WTC11 (cell line): Measurements from ENCODE around the gene ADPRS. TPM values are rescaled to one million over a fixed set of nuclear protein-coding genes. Genes with fewer than 3 reads are reported as not detected.

Experiments used
- ATAC-seq: fragments of 200-7000 bp; cut with Tn5 transposase; 2 replicates; pipeline ENCODE4 v1.10.0; 2021; ENCODE audit warnings: mild to moderate bottlenecking, moderate library complexity
- CTCF ChIA-PET: fragments of 300-600 bp; sonication (Branson Sonifier 250); formaldehyde crosslinking; loops from one replicate; lab custom pipeline; 2021; ENCODE audit warnings: antibody characterized with exemption; lab: Charles Lee
- POLR2A ChIA-PET: fragments of 350-600 bp; sonication (Branson Sonifier 250); formaldehyde crosslinking; loops from one replicate; lab custom pipeline; 2021; ENCODE audit warnings: antibody characterized with exemption; lab: Charles Lee
- DNase-seq: peaks from one replicate; pipeline ENCODE4 v3.0.0; 2021; ENCODE audit warnings: low spot score
- H3K27ac Mint-ChIP-seq: 2 replicates; pipeline ENCODE4 v1.8.0; 2021; ENCODE audit warnings: mixed read lengths
- H3K27me3 Mint-ChIP-seq: 2 replicates; pipeline ENCODE4 v1.8.0; 2021; ENCODE audit warnings: low read depth, mild to moderate bottlenecking, moderate library complexity, mixed read lengths
- H3K36me3 Mint-ChIP-seq: 2 replicates; pipeline ENCODE4 v1.8.0; 2021; ENCODE audit warnings: mixed read lengths
- H3K4me1 Mint-ChIP-seq: 2 replicates; pipeline ENCODE4 v1.8.0; 2022; ENCODE audit warnings: mixed read lengths
- H3K4me3 Mint-ChIP-seq: 2 replicates; pipeline ENCODE4 v1.8.0; 2021; ENCODE audit warnings: mild to moderate bottlenecking, moderate library complexity, mixed read lengths
- H3K9me3 Mint-ChIP-seq: 2 replicates; pipeline ENCODE4 v1.8.0; 2021; ENCODE audit warnings: mixed read lengths
- ATF6 ChIP-seq: sonication (generic); formaldehyde crosslinking; IDR thresholded peaks from 2 replicates; pipeline ENCODE4 v1.8.1; 2023; ENCODE audit warnings: mild to moderate bottlenecking, missing genetic modification reagents
- CBFB ChIP-seq: sonication (generic); formaldehyde crosslinking; IDR thresholded peaks from 2 replicates; pipeline ENCODE4 v1.8.1; 2022; ENCODE audit warnings: mild to moderate bottlenecking, low read depth, missing genetic modification reagents
- CREB1 ChIP-seq: sonication (generic); formaldehyde crosslinking; IDR thresholded peaks from 2 replicates; pipeline ENCODE4 v1.8.0; 2023; ENCODE audit warnings: mild to moderate bottlenecking, missing genetic modification reagents
- ESRRA ChIP-seq: sonication (generic); formaldehyde crosslinking; IDR thresholded peaks from 2 replicates; pipeline ENCODE4 v1.8.1; 2022; ENCODE audit warnings: mild to moderate bottlenecking, missing genetic modification reagents, borderline replicate concordance
- ETV6 ChIP-seq: sonication (generic); formaldehyde crosslinking; IDR thresholded peaks from 2 replicates; pipeline ENCODE4 v1.8.1; 2022; ENCODE audit warnings: mild to moderate bottlenecking, missing genetic modification reagents
- FOXJ3 ChIP-seq: sonication (generic); formaldehyde crosslinking; IDR thresholded peaks from 2 replicates; pipeline ENCODE4 v1.9.0; 2021; ENCODE audit warnings: missing genetic modification reagents, mild to moderate bottlenecking, borderline replicate concordance
- FOXP1 ChIP-seq: sonication (generic); formaldehyde crosslinking; IDR thresholded peaks from 2 replicates; pipeline ENCODE4 v1.8.0; 2022; ENCODE audit warnings: missing genetic modification reagents, mild to moderate bottlenecking, moderate library complexity, borderline replicate concordance
- GRHL2 ChIP-seq: fragments of 250-450 bp; sonication (Bioruptor Pico); IDR thresholded peaks from 2 replicates; pipeline ENCODE4 v1.8.0; 2022; ENCODE audit warnings: mild to moderate bottlenecking, moderate library complexity; ENCODE audit not compliant: insufficient replicate concordance, severe bottlenecking
- IRF2 ChIP-seq: sonication (generic); formaldehyde crosslinking; IDR thresholded peaks from 2 replicates; pipeline ENCODE4 v1.8.0; 2022; ENCODE audit warnings: low read depth, missing genetic modification reagents, borderline replicate concordance
- JAZF1 ChIP-seq: fragments of 250-450 bp; sonication (Bioruptor Pico); IDR thresholded peaks from 2 replicates; pipeline ENCODE4 v1.9.0; 2021; ENCODE audit warnings: moderate library complexity, mild to moderate bottlenecking, inconsistent platforms
- JUN ChIP-seq: sonication (generic); formaldehyde crosslinking; IDR thresholded peaks from 2 replicates; pipeline ENCODE4 v1.8.0; 2023; ENCODE audit warnings: mild to moderate bottlenecking, missing genetic modification reagents
- KAT7 ChIP-seq: sonication (generic); formaldehyde crosslinking; IDR thresholded peaks from 2 replicates; pipeline ENCODE4 v1.8.1; 2023; ENCODE audit warnings: missing genetic modification reagents, mild to moderate bottlenecking, borderline replicate concordance
- NFE2L1 ChIP-seq: sonication (generic); formaldehyde crosslinking; IDR thresholded peaks from 2 replicates; pipeline ENCODE4 v1.8.1; 2023; ENCODE audit warnings: missing genetic modification reagents
- PRDM15 ChIP-seq: sonication (generic); formaldehyde crosslinking; IDR thresholded peaks from 2 replicates; pipeline ENCODE4 v1.8.0; 2022; ENCODE audit warnings: missing genetic modification reagents
- PRRX2 ChIP-seq: fragments of 250-450 bp; sonication (Bioruptor Pico); IDR thresholded peaks from 2 replicates; pipeline ENCODE4 v1.8.0; 2021; ENCODE audit warnings: mild to moderate bottlenecking
- RELA ChIP-seq: sonication (generic); formaldehyde crosslinking; IDR thresholded peaks from 2 replicates; pipeline ENCODE4 v1.8.1; 2022; ENCODE audit warnings: missing genetic modification reagents, mild to moderate bottlenecking, borderline replicate concordance
- RORB ChIP-seq: fragments of 250-450 bp; sonication (Bioruptor Pico); IDR thresholded peaks from 2 replicates; pipeline ENCODE4 v1.9.0; 2021; ENCODE audit warnings: mild to moderate bottlenecking
- USF1 ChIP-seq: sonication (generic); formaldehyde crosslinking; IDR thresholded peaks from 2 replicates; pipeline ENCODE4 v1.8.0; 2022; ENCODE audit warnings: mild to moderate bottlenecking, missing genetic modification reagents
- ZNF317 ChIP-seq: sonication (generic); formaldehyde crosslinking; IDR thresholded peaks from 2 replicates; pipeline ENCODE4 v1.8.1; 2023; ENCODE audit warnings: low read depth, mild to moderate bottlenecking, moderate library complexity, missing genetic modification reagents, borderline replicate concordance
- ZNF416 ChIP-seq: fragments of 250-450 bp; sonication (Bioruptor Pico); IDR thresholded peaks from 2 replicates; pipeline ENCODE4 v1.9.0; 2021; ENCODE audit warnings: mild to moderate bottlenecking, inconsistent platforms
- ZNF425 ChIP-seq: fragments of 250-450 bp; sonication (Bioruptor Pico); conservative IDR thresholded peaks from 2 replicates; pipeline ENCODE4 v1.9.0; 2021; ENCODE audit warnings: mild to moderate bottlenecking
- ZNF532 ChIP-seq: fragments of 250-450 bp; sonication (Bioruptor Pico); IDR thresholded peaks from 2 replicates; pipeline ENCODE4 v1.9.0; 2021; ENCODE audit warnings: mild to moderate bottlenecking, borderline replicate concordance
- total RNA-seq: library from RNA; stranded (reverse); gene quantifications from 3 replicates; pipeline ENCODE4 v1.2.3, GENCODE V29; 2021

Gene ADPRS
- total RNA-seq, 1 experiment from 2014 or later, result 32.7 TPM

- Mint-ChIP-seq H3K36me3 (peaks cover 20% of the 10 kb centered on the region; the same call in 1 of the 2 replicates), H3K4me1 (peaks cover 6% of the 10 kb centered on the region), H3K9me3 (no peaks in the 10 kb centered on the region), H3K27ac (no peak overlapping the region), H3K27me3 (no peaks in the 10 kb centered on the region), H3K4me3 (no peak overlapping the region)
- no peak for DNase-seq
- POLR2A ChIA-PET, result interaction anchor here (1.1 kb wide), 1 partner anchor 12 kb away, joined by 3 read pairs; the partner anchor contains the start of gene TRAPPC3
- ATAC-seq, result no peak
- CTCF ChIA-PET, result interaction anchor here (2.0 to 5.5 kb wide), 2 partner anchors 12 to 41 kb away, joined by 6 to 142 read pairs; partner anchors contain the start of gene TRAPPC3
- TF ChIP-seq ZNF416, result no peak
- TF ChIP-seq ZNF317 (CRISPR knock-in tag), result no peak
- no peak for TF ChIP-seq JAZF1 (CRISPR knock-in tag)
- TF ChIP-seq KAT7 (CRISPR knock-in tag), result no peak
- no peak for TF ChIP-seq CREB1
- no peak for TF ChIP-seq ZNF425
- no peak for TF ChIP-seq RORB
- no peak for TF ChIP-seq IRF2
- no peak for TF ChIP-seq PRDM15 (CRISPR knock-in tag)
- no peak for TF ChIP-seq FOXP1 (CRISPR knock-in tag)
- TF ChIP-seq PRRX2 (CRISPR knock-in tag), result no peak
- no peak for TF ChIP-seq ETV6 (CRISPR knock-in tag)
- TF ChIP-seq RELA, result no peak
- TF ChIP-seq USF1 (CRISPR knock-in tag), result no peak
- TF ChIP-seq ESRRA (CRISPR knock-in tag), result no peak
- TF ChIP-seq FOXJ3 (CRISPR knock-in tag), result no peak
Observed at GRCh38 chr1:36137226-36137625, 48.5 kb downstream of the ADPRS start.

- no peaks in the 10 kb centered on the region for H3K27me3 Mint-ChIP-seq
- H3K36me3 Mint-ChIP-seq, result peaks cover 20% of the 10 kb centered on the region; the same call in 1 of the 2 replicates
- DNase-seq, result no peak
- ChIA-PET CTCF (interaction anchor here (2.0 kb wide), 1 partner anchor 11 kb away, joined by 6 read pairs; the partner anchor contains the start of gene TRAPPC3), POLR2A (no interaction called here)
- ATAC-seq, result no peak
- H3K9me3 Mint-ChIP-seq, result no peaks in the 10 kb centered on the region
- no peak overlapping the region for H3K27ac Mint-ChIP-seq
- H3K4me3 Mint-ChIP-seq, result no peak overlapping the region
- peaks cover 6% of the 10 kb centered on the region for H3K4me1 Mint-ChIP-seq
- TF ChIP-seq NFE2L1 (CRISPR knock-in tag), result no peak
- no peak for TF ChIP-seq JUN (CRISPR knock-in tag)
- no peak for TF ChIP-seq ZNF532 (CRISPR knock-in tag)
- no peak for TF ChIP-seq IRF2
- TF ChIP-seq CBFB, result no peak
- TF ChIP-seq GRHL2 (CRISPR knock-in tag), result no peak
- no peak for TF ChIP-seq ATF6 (CRISPR knock-in tag)
- no peak for TF ChIP-seq FOXP1 (CRISPR knock-in tag)
Observed at GRCh38 chr1:36137776-36138175, 49.1 kb downstream of the ADPRS start.
